ENCODE data around the gene DMD. TPM values are rescaled to one million over a fixed set of nuclear protein-coding genes. Genes with fewer than 3 reads are reported as not detected.

The DMD gene
- total RNA-seq, 6 experiments from 2014 or later, result 18.7 to 43.4 (median 32.9) TPM

- DNase-seq (no peak), ATAC-seq (peak in 3 of 4 donors; percentile 43 to 49 (median 45))
- H3K27me3 ChIP-seq, result no peaks in the 10 kb centered on the region
- no peaks in the 10 kb centered on the region for H3K36me3 ChIP-seq
- TF ChIP-seq POLR2A (IDR thresholded peaks at IDR 0.05), result no peak
- TF ChIP-seq, protein P1, sequence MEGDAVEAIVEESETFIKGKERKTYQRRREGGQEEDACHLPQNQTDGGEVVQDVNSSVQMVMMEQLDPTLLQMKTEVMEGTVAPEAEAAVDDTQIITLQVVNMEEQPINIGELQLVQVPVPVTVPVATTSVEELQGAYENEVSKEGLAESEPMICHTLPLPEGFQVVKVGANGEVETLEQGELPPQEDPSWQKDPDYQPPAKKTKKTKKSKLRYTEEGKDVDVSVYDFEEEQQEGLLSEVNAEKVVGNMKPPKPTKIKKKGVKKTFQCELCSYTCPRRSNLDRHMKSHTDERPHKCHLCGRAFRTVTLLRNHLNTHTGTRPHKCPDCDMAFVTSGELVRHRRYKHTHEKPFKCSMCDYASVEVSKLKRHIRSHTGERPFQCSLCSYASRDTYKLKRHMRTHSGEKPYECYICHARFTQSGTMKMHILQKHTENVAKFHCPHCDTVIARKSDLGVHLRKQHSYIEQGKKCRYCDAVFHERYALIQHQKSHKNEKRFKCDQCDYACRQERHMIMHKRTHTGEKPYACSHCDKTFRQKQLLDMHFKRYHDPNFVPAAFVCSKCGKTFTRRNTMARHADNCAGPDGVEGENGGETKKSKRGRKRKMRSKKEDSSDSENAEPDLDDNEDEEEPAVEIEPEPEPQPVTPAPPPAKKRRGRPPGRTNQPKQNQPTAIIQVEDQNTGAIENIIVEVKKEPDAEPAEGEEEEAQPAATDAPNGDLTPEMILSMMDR (IDR thresholded peaks at IDR 0.05), result peak; percentile 25 to 38 (median 33)
- no peak overlapping the region for H3K27ac ChIP-seq
- 28% methylated on average over 6 of the region's 6 CpGs for WGBS (ENCODE audit: insufficient coverage, low coverage, low lambda C conversion rate, missing lambda C conversion rate)
- peaks cover 0 to 10% (median 0%) of the 10 kb centered on the region in 4 donors for H3K4me1 ChIP-seq
- no peaks in the 10 kb centered on the region for H3K9me3 ChIP-seq
- intact Hi-C loops (cut with DNase I), result no loop called here
- H3K4me3 ChIP-seq, result no peak overlapping the region
Measured at GRCh38 chrX:31423609-31424189, 1787.7 kb downstream of the DMD start.

DNA sequence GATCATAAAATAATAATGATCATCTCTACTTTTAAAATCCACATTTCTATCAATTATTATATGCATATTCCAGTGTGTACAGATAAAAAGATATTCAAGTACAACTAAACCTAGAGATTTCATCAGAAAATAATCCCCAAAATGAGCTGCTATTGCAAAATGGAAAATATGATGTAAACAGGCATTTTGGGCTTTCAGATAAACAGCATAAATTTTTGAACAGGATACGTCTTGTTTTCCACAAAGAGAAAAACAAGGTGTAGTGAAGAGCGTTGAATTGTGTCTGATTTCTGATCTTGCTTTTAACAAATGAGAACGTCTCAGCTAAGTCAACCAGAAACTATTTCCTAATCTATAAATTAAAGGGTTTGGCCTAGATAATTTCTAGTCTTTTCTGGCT is 1789.9 kb downstream of the DMD start:
- DNase-seq, result no peak
- ATAC-seq, result no peak
- H3K27ac ChIP-seq, result no peak overlapping the region
- H3K4me3 ChIP-seq, result no peak overlapping the region
- H3K9me3 ChIP-seq, result no peaks in the 10 kb centered on the region
- TF ChIP-seq, protein P1 (IDR thresholded peaks at IDR 0.05), result no peak
- TF ChIP-seq POLR2A (IDR thresholded peaks at IDR 0.05), result no peak
- 47% methylated on average over 3 of the region's 3 CpGs for WGBS (ENCODE audit: insufficient coverage, low coverage, low lambda C conversion rate, missing lambda C conversion rate)
- H3K36me3 ChIP-seq, result no peaks in the 10 kb centered on the region
- intact Hi-C loops (cut with DNase I), result no loop called here
- H3K27me3 ChIP-seq, result no peaks in the 10 kb centered on the region
- H3K4me1 ChIP-seq, result peaks cover 0 to 10% (median 0%) of the 10 kb centered on the region in 4 donors

DNA sequence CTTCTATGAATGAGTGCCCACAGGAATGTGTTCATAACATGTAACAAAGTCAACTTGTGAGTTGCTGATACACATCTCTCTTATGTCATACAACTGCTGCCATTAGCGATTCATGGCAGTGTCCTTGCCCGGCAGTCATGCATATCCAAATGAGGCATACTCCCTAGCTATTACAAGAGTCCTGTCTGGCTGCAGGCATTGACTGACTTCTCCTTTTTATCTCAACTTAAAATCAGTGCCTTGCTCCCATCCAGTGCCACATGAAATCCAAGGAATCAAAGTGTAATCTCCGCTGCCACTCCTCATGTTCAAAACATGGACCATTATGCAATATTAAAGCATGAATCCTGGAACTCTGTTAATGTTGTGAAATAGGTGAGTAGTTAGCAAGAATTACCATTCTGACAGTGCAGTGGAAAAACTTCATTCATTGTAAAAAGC is 1790.6 kb downstream of the DMD start:
- Histone ChIP-seq H3K4me3 (no peak overlapping the region), H3K27ac (no peak overlapping the region), H3K9me3 (no peaks in the 10 kb centered on the region), H3K4me1 (peaks cover 0 to 10% (median 0%) of the 10 kb centered on the region in 4 donors), H3K27me3 (no peaks in the 10 kb centered on the region), H3K36me3 (no peaks in the 10 kb centered on the region)
- 71% methylated on average over 3 of the region's 3 CpGs for WGBS (ENCODE audit: insufficient coverage, low coverage, low lambda C conversion rate, missing lambda C conversion rate)
- intact Hi-C loops (cut with DNase I), result no loop called here
- ATAC-seq (peak; percentile 55 to 77 (median 72)), DNase-seq (no peak)
- TF ChIP-seq POLR2A (IDR thresholded peaks at IDR 0.05), result no peak
- TF ChIP-seq, protein P1 (IDR thresholded peaks at IDR 0.05), result no peak

GRCh38 chrX:31420302-31420701 is 1791.0 kb downstream of the DMD start:
- DNase-seq (no peak), ATAC-seq (no peak)
- H3K9me3 ChIP-seq, result no peaks in the 10 kb centered on the region
- no peak overlapping the region for H3K27ac ChIP-seq
- TF ChIP-seq, protein P1 (IDR thresholded peaks at IDR 0.05), result no peak
- TF ChIP-seq POLR2A (IDR thresholded peaks at IDR 0.05), result no peak
- intact Hi-C loops (cut with DNase I), result no loop called here
- WGBS (ENCODE audit: insufficient coverage, low coverage, low lambda C conversion rate, missing lambda C conversion rate), result 42% methylated on average over 2 of the region's 2 CpGs
- H3K4me1 ChIP-seq, result peaks cover 0 to 10% (median 0%) of the 10 kb centered on the region in 4 donors
- H3K27me3 ChIP-seq, result no peaks in the 10 kb centered on the region
- H3K36me3 ChIP-seq, result no peaks in the 10 kb centered on the region
- no peak overlapping the region for H3K4me3 ChIP-seq
